PC-3 (cell line): ENCODE results near the gene CAV1. TPM values are rescaled to one million over a fixed set of nuclear protein-coding genes. Genes with fewer than 3 reads are reported as not detected.

Experiments used
- ATAC-seq: fragments of 200-7000 bp; cut with Tn5 transposase; 2 replicates; pipeline ENCODE4 v1.9.1; 2020; ENCODE audit warnings: mild to moderate bottlenecking, moderate library complexity
- BruUV-seq: library from RNA; stranded (reverse); fragments of 400-500 nt; replicated peaks from 2 replicates; lab custom pipeline; 2021; lab: Mats Ljungman, UMichigan
- CTCF ChIA-PET: fragments of 300-600 bp; sonication (Branson Sonifier 250); formaldehyde crosslinking; loops from one replicate; lab custom pipeline; 2022; ENCODE audit warnings: antibody characterized with exemption; lab: Charles Lee
- POLR2A ChIA-PET: fragments of 300-600 bp; sonication (Branson Sonifier 250); formaldehyde crosslinking; loops from one replicate; lab custom pipeline; 2022; ENCODE audit warnings: antibody characterized with exemption; ENCODE audit not compliant: unreplicated experiment; lab: Charles Lee
- DNase-seq: peaks from one replicate; pipeline ENCODE4 v3.0.0-alpha.2; 2015
- H2AFZ ChIP-seq: fragments of 300-600 bp; sonication (generic); 2 replicates; pipeline ENCODE4 v1.6.0; 2016; ENCODE audit warnings: antibody characterized with exemption, low read length
- H3F3A ChIP-seq: fragments of 300-600 bp; sonication (generic); one replicate; pipeline ENCODE4 v1.6.0; 2017; ENCODE audit warnings: antibody characterized with exemption, low read length, control low read depth, mild to moderate bottlenecking; ENCODE audit not compliant: unreplicated experiment
- H3K27ac ChIP-seq: fragments of 300-600 bp; sonication (generic); 2 replicates; pipeline ENCODE4 v1.5.1; 2016; ENCODE audit warnings: mild to moderate bottlenecking, low read length
- H3K27me3 ChIP-seq: fragments of 300-600 bp; sonication (generic); 2 replicates; pipeline ENCODE4 v1.6.1; 2016; ENCODE audit warnings: low read length, mixed read lengths
- H3K36me3 ChIP-seq: fragments of 300-600 bp; sonication (generic); 2 replicates; pipeline ENCODE4 v1.6.1; 2016; ENCODE audit warnings: low read depth, mixed run types, low read length, mixed read lengths
- H3K4me1 ChIP-seq: fragments of 300-600 bp; sonication (generic); 2 replicates; pipeline ENCODE4 v1.5.1; 2016; ENCODE audit warnings: low read length; ENCODE audit not compliant: insufficient read depth
- H3K4me2 ChIP-seq: fragments of 300-600 bp; sonication (generic); 2 replicates; pipeline ENCODE4 v1.6.0; 2016; ENCODE audit warnings: low read length
- H3K4me3 ChIP-seq: fragments of 300-600 bp; sonication (generic); 2 replicates; pipeline ENCODE4 v1.5.1; 2016; ENCODE audit warnings: mild to moderate bottlenecking, low read length, mixed read lengths
- H3K79me2 ChIP-seq: fragments of 300-600 bp; sonication (generic); 2 replicates; pipeline ENCODE4 v1.6.1; 2017; ENCODE audit warnings: low read length, mixed read lengths
- H3K9ac ChIP-seq: fragments of 300-600 bp; sonication (generic); 2 replicates; pipeline ENCODE4 v1.6.0; 2016; ENCODE audit warnings: mild to moderate bottlenecking, low read length
- H3K9me2 ChIP-seq: fragments of 300-600 bp; sonication (generic); replicated peaks from 2 replicates; pipeline ENCODE4 v1.6.1; 2016; ENCODE audit warnings: mixed run types, low read length, mixed read lengths
- H3K9me3 ChIP-seq: fragments of 300-600 bp; sonication (generic); 2 replicates; pipeline ENCODE4 v1.6.1; 2016; ENCODE audit warnings: low read length, mixed read lengths
- H4K20me1 ChIP-seq: fragments of 300-600 bp; sonication (generic); 2 replicates; pipeline ENCODE4 v1.6.1; 2016; ENCODE audit warnings: low read length, mixed read lengths
- CTCF ChIP-seq: fragments of 300-600 bp; sonication (generic); conservative IDR thresholded peaks from 2 replicates; pipeline ENCODE4 v1.5.1; 2017; ENCODE audit warnings: antibody characterized with exemption, low read depth, mild to moderate bottlenecking, low read length
- EZH2 ChIP-seq: fragments of 300-600 bp; sonication (generic); IDR thresholded peaks from one replicate; pipeline ENCODE4 v1.6.1; 2017; ENCODE audit warnings: antibody characterized with exemption, mild to moderate bottlenecking, low read length; ENCODE audit not compliant: unreplicated experiment
- EZH2phosphoT487 ChIP-seq: fragments of 300-600 bp; sonication (generic); IDR thresholded peaks from 2 replicates; pipeline ENCODE4 v1.6.1; 2018; ENCODE audit warnings: mild to moderate bottlenecking, antibody characterized with exemption, low read length, borderline replicate concordance
- intact Hi-C: fragments of 100-400 bp; cut with micrococcal nuclease; formaldehyde crosslinking; loops from 2 replicates; pipeline ENCODE4 v1.9.0; 2023
- total RNA-seq: library from RNA; depleted of rRNA; stranded (reverse); fragments of >200 nt; gene quantifications from 2 replicates; pipeline ENCODE4 v1.2.3, GENCODE V29; 2014

CAV1 gene
- total RNA-seq, 1 experiment from 2014 or later: 284 TPM

- ChIA-PET CTCF (no interaction called here), POLR2A (no interaction called here)
- Histone ChIP-seq H3K27ac (no peak overlapping the region), H3K9me2 (no peaks in the 10 kb centered on the region), H2AFZ (no peak overlapping the region), H3K9ac (no peak overlapping the region), H3K9me3 (no peaks in the 10 kb centered on the region), H3F3A (peaks cover 16% of the 10 kb centered on the region), H4K20me1 (no peaks in the 10 kb centered on the region), H3K4me2 (no peak overlapping the region), H3K79me2 (no peaks in the 10 kb centered on the region), H3K4me1 (peaks cover 26% of the 10 kb centered on the region), H3K36me3 (no peaks in the 10 kb centered on the region), H3K4me3 (no peak overlapping the region), H3K27me3 (no peaks in the 10 kb centered on the region)
- no peak for DNase-seq
- ATAC-seq: no peak
- TF ChIP-seq CTCF (no peak), EZH2phosphoT487 (no peak), EZH2 (no peak)
- intact Hi-C loops: no loop called here
- no TSS peak for BruUV-seq
These were observed 9.3 kb upstream of the CAV1 start for GRCh38 chr7:116515584-116515983.

GRCh38 chr7:116516324-116516723 lies 8.5 kb upstream of the CAV1 start:
- Histone ChIP-seq H3K79me2 (no peaks in the 10 kb centered on the region), H3K9me3 (no peaks in the 10 kb centered on the region), H3K27me3 (no peaks in the 10 kb centered on the region), H3K9me2 (no peaks in the 10 kb centered on the region), H4K20me1 (no peaks in the 10 kb centered on the region), H3K27ac (no peak overlapping the region), H3K4me1 (peaks cover 25% of the 10 kb centered on the region), H3K9ac (no peak overlapping the region), H2AFZ (no peak overlapping the region), H3F3A (peaks cover 11% of the 10 kb centered on the region), H3K4me3 (no peak overlapping the region), H3K36me3 (no peaks in the 10 kb centered on the region), H3K4me2 (no peak overlapping the region)
- ChIA-PET POLR2A (no interaction called here), CTCF (no interaction called here)
- no peak for DNase-seq
- BruUV-seq: no TSS peak
- ATAC-seq: no peak
- intact Hi-C loops: no loop called here
- no peak for TF ChIP-seq EZH2phosphoT487
- no peak for TF ChIP-seq EZH2
- no peak for TF ChIP-seq CTCF

- BruUV-seq: no TSS peak
- Histone ChIP-seq H3K4me1 (peaks cover 25% of the 10 kb centered on the region), H3K79me2 (no peaks in the 10 kb centered on the region), H2AFZ (no peak overlapping the region), H3K27me3 (no peaks in the 10 kb centered on the region), H3K4me3 (no peak overlapping the region), H4K20me1 (no peaks in the 10 kb centered on the region), H3K4me2 (no peak overlapping the region), H3K9me3 (no peaks in the 10 kb centered on the region), H3K9ac (no peak overlapping the region), H3K27ac (no peak overlapping the region), H3K9me2 (no peaks in the 10 kb centered on the region), H3K36me3 (no peaks in the 10 kb centered on the region), H3F3A (peaks cover 8% of the 10 kb centered on the region)
- CTCF ChIA-PET: no interaction called here
- ATAC-seq (no peak), DNase-seq (no peak)
- POLR2A ChIA-PET: no interaction called here
- TF ChIP-seq EZH2: no peak
- no peak for TF ChIP-seq EZH2phosphoT487
- TF ChIP-seq CTCF: no peak
- intact Hi-C loops: no loop called here
These were observed 7.2 kb upstream of the CAV1 start for GRCh38 chr7:116517626-116518025.
